Common myeloid progenitor, CD34-positive (primary cell): ENCODE data around the gene PHLPP1. TPM values are rescaled to one million over a fixed set of nuclear protein-coding genes. Genes with fewer than 3 reads are reported as not detected.

ENCODE experiments used
- CTCF ChIA-PET: fragments of 350-600 bp; sonication (Branson Sonifier 250); formaldehyde crosslinking; loops from one replicate; lab custom pipeline; 2021; ENCODE audit warnings: antibody characterized with exemption; lab: Charles Lee
- POLR2A ChIA-PET: fragments of 350-600 bp; sonication (Branson Sonifier 250); formaldehyde crosslinking; loops from one replicate; lab custom pipeline; 2021; ENCODE audit warnings: antibody characterized with exemption; lab: Charles Lee
- DNase-seq, 3 donors: peaks; one replicate each; pipeline versions ENCODE4 v3.0.0 to v3.0.0-alpha.2; 2013
- H3K27ac ChIP-seq, 2 experiments: 1 replicate in 1 of 2; 2 replicates in 1 of 2; pipeline ENCODE4 v1.7.0; 2013; ENCODE audit warnings: inconsistent platforms in 2 of 2, low read length in 2 of 2, mild to moderate bottlenecking in 2 of 2, low read depth in 1 of 2, moderate library complexity in 1 of 2; ENCODE audit not compliant: severe bottlenecking in 2 of 2, insufficient read depth in 1 of 2, poor library complexity in 1 of 2
- H3K27me3 ChIP-seq, 5 experiments: replicated peaks in 2 of 5; 1 replicate in 3 of 5; 2 replicates in 2 of 5; pipeline versions ENCODE4 v1.6.1 to v1.7.0; 2013; ENCODE audit warnings: low read length in 4 of 5, mild to moderate bottlenecking in 2 of 5, moderate library complexity in 2 of 5, inconsistent platforms in 1 of 5; ENCODE audit not compliant: insufficient read depth in 5 of 5, control insufficient read depth in 4 of 5
- H3K36me3 ChIP-seq, 4 experiments: 1 replicate in 2 of 4; 2 replicates in 2 of 4; pipeline versions ENCODE4 v1.6.1 to v1.7.0; 2013; ENCODE audit warnings: low read length in 3 of 4, control low read depth in 1 of 4, mild to moderate bottlenecking in 1 of 4; ENCODE audit not compliant: control insufficient read depth in 4 of 4, insufficient read depth in 4 of 4
- H3K4me1 ChIP-seq, 4 experiments: 1 replicate in 3 of 4; 2 replicates in 1 of 4; pipeline versions ENCODE4 v1.6.1 to v1.7.1; 2013; ENCODE audit warnings: low read length in 3 of 4, mild to moderate bottlenecking in 3 of 4, control low read depth in 1 of 4, inconsistent platforms in 1 of 4, moderate library complexity in 1 of 4; ENCODE audit not compliant: control insufficient read depth in 4 of 4, insufficient read depth in 4 of 4; ENCODE audit errors: control extremely low read depth in 1 of 4
- H3K4me3 ChIP-seq, 7 experiments: 1 replicate in 4 of 7; 2 replicates in 3 of 7; pipeline versions ENCODE4 v1.5.1 to v1.7.0; 2013; ENCODE audit warnings: mild to moderate bottlenecking in 7 of 7, low read length in 6 of 7, moderate library complexity in 6 of 7, inconsistent platforms in 2 of 7, low read depth in 2 of 7, control low read depth in 1 of 7; ENCODE audit not compliant: insufficient read depth in 4 of 7, control insufficient read depth in 1 of 7; ENCODE audit errors: extremely low read depth in 1 of 7
- H3K9me3 ChIP-seq, 5 experiments: 1 replicate in 4 of 5; 2 replicates in 1 of 5; pipeline versions ENCODE4 v1.6.1 to v1.7.1; 2013; ENCODE audit warnings: low read length in 4 of 5, mild to moderate bottlenecking in 2 of 5, inconsistent platforms in 1 of 5, low read depth in 1 of 5, moderate library complexity in 1 of 5; ENCODE audit not compliant: control insufficient read depth in 4 of 5, insufficient read depth in 2 of 5; ENCODE audit errors: control extremely low read depth in 1 of 5
- WGBS: methylation state at CpG from one replicate; pipeline ENCODE4 v1.1.5; 2013; ENCODE audit not compliant: insufficient coverage; 5-methylcytosine and 5-hydroxymethylcytosine counted together
- polyA plus RNA-seq: library from polyadenylated mRNA; unstranded; fragments of 120-200 nt; gene quantifications from one replicate; pipeline ENCODE4 v1.2.1, GENCODE V29; 2013

The PHLPP1 gene
- polyA plus RNA-seq = 6.7 TPM

DNA sequence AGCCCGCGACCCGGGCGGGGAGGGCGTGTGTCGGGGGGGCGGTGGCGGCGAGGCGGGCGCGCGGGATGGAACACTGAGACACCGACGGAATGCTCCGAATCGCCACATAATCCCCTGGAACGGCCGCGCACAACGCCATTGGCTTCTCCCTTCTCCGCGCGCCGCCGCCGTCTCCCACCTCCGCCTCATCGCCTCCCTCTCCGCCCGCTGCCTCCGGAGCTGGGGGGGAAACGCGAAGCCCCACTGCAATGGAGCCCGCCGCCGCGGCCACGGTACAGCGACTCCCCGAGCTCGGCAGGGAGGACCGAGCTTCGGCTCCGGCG, at the start of gene PHLPP1:
Gene PHLPP1 (plus strand): TSS at position 106 of the 323 bp plus-strand sequence. CDS start 143 bp downstream, at position 249.
- ChIA-PET POLR2A (interaction anchor here (0.8 to 1.1 kb wide), 2 partner anchors 129 to 229 kb away, joined by 3 read pairs; no protein-coding TSS in a partner anchor), CTCF (interaction anchor here (0.7 to 4.1 kb wide), 16 partner anchors 12 to 267 kb away, joined by 3 to 16 read pairs (median 4); no protein-coding TSS in a partner anchor)
- no peaks in the 10 kb centered on the region for H3K36me3 ChIP-seq

DNA sequence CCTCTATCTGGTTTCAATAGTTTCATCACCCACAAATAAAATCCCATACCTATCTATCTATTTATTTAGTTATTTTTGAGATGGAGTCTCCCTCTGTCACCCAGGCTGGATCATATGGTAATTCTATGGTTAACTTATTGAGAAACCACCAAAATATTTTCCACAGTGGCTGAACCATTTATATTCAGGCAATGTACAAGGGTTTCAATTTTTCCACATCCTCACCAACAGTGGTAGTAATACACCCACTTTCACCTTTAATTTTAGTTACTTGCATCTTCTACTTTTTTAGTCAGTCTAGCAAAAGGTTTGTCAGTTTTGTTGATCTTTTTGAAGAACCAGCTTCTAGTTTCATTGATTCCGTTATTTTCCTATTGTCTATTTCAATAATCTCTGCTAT, 46.1 kb upstream of the PHLPP1 start:
- Histone ChIP-seq H3K4me1 (no peaks in the 10 kb centered on the region), H3K27ac (no peak overlapping the region), H3K9me3 (peaks cover 0 to 9% (median 0%) of the 10 kb centered on the region in 5 experiments), H3K36me3 (no peaks in the 10 kb centered on the region), H3K27me3 (no peaks in the 10 kb centered on the region), H3K4me3 (no peak overlapping the region)
- no CpG with 5 or more reads among the region's 1 CpG for WGBS
- no peak for DNase-seq
- ChIA-PET CTCF (no interaction called here), POLR2A (no interaction called here)

More for the DNA sequence above, at the start of gene PHLPP1:
- Histone ChIP-seq H3K4me1 (peaks cover 13 to 42% (median 28%) of the 10 kb centered on the region in 4 experiments), H3K9me3 (no peaks in the 10 kb centered on the region), H3K4me3 (peak within 1 kb of the TSS; percentile 64 to 95 (median 85)), H3K27me3 (no peaks in the 10 kb centered on the region), H3K27ac (peak within 1 kb of the TSS; percentile 70 to 72)
- no peak for DNase-seq
- 0% methylated on average over 29 of the region's 46 CpGs for WGBS

DNA sequence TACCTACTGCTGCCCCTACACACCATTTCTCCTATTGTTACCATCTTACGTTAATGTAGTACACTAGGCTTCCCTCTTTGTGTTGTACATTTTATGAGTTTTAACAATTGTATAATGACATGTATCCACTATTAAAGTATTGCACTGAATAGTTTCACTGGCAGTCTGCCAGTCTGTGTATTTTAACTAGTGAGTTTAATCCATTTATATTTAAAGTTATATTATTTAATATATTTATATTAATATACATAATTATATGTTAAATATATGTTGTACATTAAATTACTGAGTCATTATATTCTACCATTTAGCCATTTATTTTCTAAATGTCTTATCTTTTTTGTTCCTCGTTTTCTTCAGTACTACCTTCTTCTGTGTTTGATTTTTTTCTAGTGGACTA, 44.8 kb upstream of the PHLPP1 start:
- WGBS = no CpG with 5 or more reads among the region's 2 CpGs
- CTCF ChIA-PET = interaction anchor here (0.6 kb wide), 1 partner anchor 301 kb away, joined by 3 read pairs; no protein-coding TSS in a partner anchor

DNA sequence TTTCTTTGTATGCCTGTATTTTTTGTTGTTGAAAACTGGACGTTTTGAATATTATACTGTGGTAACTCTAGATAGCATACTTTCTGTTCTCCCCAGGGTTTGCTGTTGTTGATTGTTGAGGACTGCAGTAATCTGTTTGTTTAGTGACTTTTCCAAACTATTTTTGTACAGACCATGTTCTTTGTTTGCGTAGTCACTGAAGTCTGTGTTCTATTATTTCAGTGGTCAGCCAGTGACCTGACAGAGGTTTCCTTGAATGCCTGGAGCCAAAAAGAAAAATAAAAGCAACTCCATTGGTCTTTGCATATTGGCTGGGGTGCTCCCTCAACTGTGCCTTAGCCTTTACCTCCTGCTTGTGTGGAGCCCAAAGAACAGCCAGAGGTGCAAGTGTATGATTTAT, 42.7 kb upstream of the PHLPP1 start:
- peaks cover 0 to 9% (median 0%) of the 10 kb centered on the region in 5 experiments for H3K9me3 ChIP-seq
- no peak for DNase-seq
- no peaks in the 10 kb centered on the region for H3K36me3 ChIP-seq
- ChIA-PET POLR2A (no interaction called here), CTCF (no interaction called here)
- H3K4me1 ChIP-seq = no peaks in the 10 kb centered on the region
- 100% methylated on average over 1 of the region's 2 CpGs for WGBS
- no peak overlapping the region for H3K4me3 ChIP-seq
- H3K27me3 ChIP-seq = no peaks in the 10 kb centered on the region
- no peak overlapping the region for H3K27ac ChIP-seq

More for the DNA sequence above, 44.8 kb upstream of the PHLPP1 start:
- POLR2A ChIA-PET = no interaction called here
- Histone ChIP-seq H3K27me3 (no peaks in the 10 kb centered on the region), H3K9me3 (peaks cover 0 to 9% (median 0%) of the 10 kb centered on the region in 5 experiments), H3K4me3 (no peak overlapping the region), H3K4me1 (no peaks in the 10 kb centered on the region), H3K36me3 (no peaks in the 10 kb centered on the region), H3K27ac (no peak overlapping the region)
- peak in 1 of 3 donors; percentile 4 for DNase-seq

DNA sequence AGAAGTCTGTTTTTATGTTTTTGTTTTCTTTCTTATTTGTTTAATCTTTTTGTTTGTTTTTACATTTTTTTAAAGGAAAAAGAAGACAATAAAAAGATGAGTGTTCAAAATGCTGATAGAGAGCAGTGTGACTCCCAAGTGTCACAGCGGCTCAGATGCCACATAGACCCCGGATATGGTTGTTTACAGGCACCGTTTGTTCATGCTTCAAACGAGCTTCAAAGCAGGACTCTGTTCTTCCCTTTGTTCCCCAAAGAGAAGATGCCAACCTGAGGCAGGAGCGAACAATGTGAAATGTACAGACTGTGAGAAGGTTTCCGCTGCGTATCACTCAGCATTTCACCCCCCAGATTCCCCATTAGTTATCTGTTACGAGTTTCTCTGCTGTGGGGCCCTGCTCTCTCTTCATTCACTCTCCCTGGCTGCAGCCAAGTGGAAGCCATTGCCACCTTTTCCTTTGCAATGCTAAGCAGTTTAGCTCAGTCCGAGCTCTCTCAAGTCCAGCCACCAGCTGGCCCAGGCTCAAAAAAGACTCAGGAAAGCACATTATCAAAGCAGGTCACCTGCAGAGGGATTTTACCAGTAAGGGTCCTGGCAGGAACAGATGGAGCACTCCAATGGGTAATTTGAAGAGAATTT, 36.4 kb upstream of the PHLPP1 start:
- Histone ChIP-seq H3K4me1 (no peaks in the 10 kb centered on the region), H3K27me3 (no peaks in the 10 kb centered on the region), H3K4me3 (no peak overlapping the region), H3K36me3 (no peaks in the 10 kb centered on the region), H3K9me3 (peaks cover 0 to 2% (median 0%) of the 10 kb centered on the region in 5 experiments), H3K27ac (no peak overlapping the region)
- 96% methylated on average over 8 of the region's 9 CpGs for WGBS
- ChIA-PET CTCF (no interaction called here), POLR2A (no interaction called here)
- no peak for DNase-seq

DNA sequence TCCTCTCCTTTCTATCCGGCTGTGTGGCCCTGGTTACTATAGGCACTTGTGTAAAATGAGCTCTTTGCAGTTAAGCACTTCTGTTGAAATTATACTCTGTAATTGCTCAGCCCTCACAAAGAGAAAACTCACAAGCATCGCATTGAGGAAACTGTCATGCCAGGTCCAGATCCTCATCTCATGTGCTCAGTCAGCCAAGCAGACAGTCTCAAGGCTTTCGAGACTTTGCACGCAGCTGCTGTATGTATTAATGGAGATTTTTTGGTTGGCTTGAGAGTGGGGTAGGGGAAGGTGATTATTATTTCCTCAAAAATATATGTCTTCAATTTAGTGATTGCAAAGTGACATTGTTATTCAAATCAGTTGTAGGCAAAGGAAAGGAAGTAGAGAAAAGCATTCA, 33.0 kb upstream of the PHLPP1 start:
- H3K4me3 ChIP-seq = no peak overlapping the region
- no peak overlapping the region for H3K27ac ChIP-seq
- H3K36me3 ChIP-seq = no peaks in the 10 kb centered on the region
- ChIA-PET CTCF (no interaction called here), POLR2A (no interaction called here)
- H3K27me3 ChIP-seq = no peaks in the 10 kb centered on the region
- H3K4me1 ChIP-seq = no peaks in the 10 kb centered on the region
- DNase-seq = no peak
- WGBS = no CpG with 5 or more reads among the region's 4 CpGs
- peaks cover 0 to 11% (median 0%) of the 10 kb centered on the region in 5 experiments for H3K9me3 ChIP-seq

DNA sequence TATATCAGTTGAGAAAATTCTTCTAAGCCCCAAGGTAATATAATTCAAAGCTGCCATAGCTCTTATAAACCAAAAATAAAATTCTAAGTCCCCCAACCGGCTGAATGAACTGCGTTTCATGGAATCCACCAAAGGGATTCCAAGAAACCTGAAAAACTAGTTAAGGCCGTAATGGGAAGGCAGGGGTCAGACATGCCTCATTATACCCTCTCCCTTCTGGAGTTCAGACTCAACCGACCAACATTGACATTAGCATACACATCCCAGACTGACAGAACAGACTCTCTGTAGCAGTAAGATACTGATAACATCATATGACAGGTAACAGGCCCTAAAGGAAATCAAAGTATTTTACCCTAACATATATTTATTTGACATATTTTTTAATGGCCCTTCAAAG, 31.4 kb upstream of the PHLPP1 start:
- ChIA-PET POLR2A (no interaction called here), CTCF (no interaction called here)
- Histone ChIP-seq H3K36me3 (no peaks in the 10 kb centered on the region), H3K27me3 (no peaks in the 10 kb centered on the region), H3K4me3 (no peak overlapping the region), H3K4me1 (no peaks in the 10 kb centered on the region), H3K9me3 (peaks cover 0 to 25% (median 6%) of the 10 kb centered on the region in 5 experiments), H3K27ac (no peak overlapping the region)
- no peak for DNase-seq
- WGBS = 100% methylated on average over 4 of the region's 4 CpGs
